Esophagus squamous epithelium (tissue), 4 donors: ENCODE data around the gene BCL7A.

Experiments
- CTCF ChIP-seq, 6 experiments: fragments of 450-650 bp in 4 of 6; fragments of 200-600 bp in 2 of 6; sonication (generic) in 2 of 6; IDR thresholded peaks; one replicate each; pipeline ENCODE4 v1.5.1; 2016 to 2019; ENCODE audit warnings: antibody characterized with exemption in 6 of 6, mild to moderate bottlenecking in 4 of 6, moderate library complexity in 4 of 6
- POLR2A ChIP-seq, 4 donors: fragments of 450-650 bp; IDR thresholded peaks; one replicate each; pipeline ENCODE4 v1.6.1; 2017; ENCODE audit warnings: antibody characterized with exemption in 4 of 4, mild to moderate bottlenecking in 4 of 4, moderate library complexity in 3 of 4

- no peak for TF ChIP-seq CTCF (IDR thresholded peaks at IDR 0.05)
- peak in 2 of 4 donors; percentile 67 to 76 for TF ChIP-seq POLR2A (IDR thresholded peaks at IDR 0.05)
Observed at GRCh38 chr12:122080149-122081082, 58.7 kb downstream of the BCL7A start.
